Ascending aorta (tissue), 2 donors: ENCODE results near the gene PRTN3. TPM values are rescaled to one million over a fixed set of nuclear protein-coding genes. Genes with fewer than 3 reads are reported as not detected.

Experiments used
- DNase-seq, 2 donors: peaks; one replicate each; pipeline ENCODE4 v3.0.0-alpha.2; 2019; ENCODE audit warnings: low spot score in 2 of 2
- H3K27ac ChIP-seq, 2 donors: fragments of 200-600 bp; sonication (generic); one replicate each; pipeline ENCODE4 v1.5.1; 2016 to 2017; ENCODE audit warnings: mild to moderate bottlenecking in 1 of 2
- H3K27me3 ChIP-seq: fragments of 200-600 bp; sonication (generic); one replicate; pipeline ENCODE4 v1.5.1; 2017
- H3K36me3 ChIP-seq, 2 donors: fragments of 200-600 bp; sonication (generic); one replicate each; pipeline ENCODE4 v1.5.1; 2016
- H3K4me1 ChIP-seq, 2 donors: fragments of 200-600 bp; sonication (generic); one replicate each; pipeline ENCODE4 v1.5.1; 2016 to 2017; ENCODE audit warnings: mild to moderate bottlenecking in 1 of 2
- H3K4me3 ChIP-seq, 2 donors: fragments of 200-600 bp; sonication (generic); one replicate each; pipeline ENCODE4 v1.5.1; 2016 to 2017; ENCODE audit warnings: mild to moderate bottlenecking in 1 of 2
- H3K9me3 ChIP-seq, 2 donors: fragments of 200-600 bp; sonication (generic); one replicate each; pipeline ENCODE4 v1.5.1; 2016
- CTCF ChIP-seq, 3 experiments: fragments of 200-600 bp in 2 of 3; fragments of 450-650 bp in 1 of 3; sonication (generic) in 2 of 3; IDR thresholded peaks; one replicate each; pipeline ENCODE4 v1.5.1; 2016 to 2019; ENCODE audit warnings: antibody characterized with exemption in 3 of 3, mild to moderate bottlenecking in 1 of 3, moderate library complexity in 1 of 3
- intact Hi-C: fragments of 100-400 bp; cut with DNase I; formaldehyde crosslinking; loops from one replicate; pipeline ENCODE4 v1.15.1; 2023
- total RNA-seq: library from RNA; depleted of rRNA; stranded (reverse); fragments of >200 nt; gene quantifications from one replicate; pipeline ENCODE4 v1.1.0, GENCODE V29; 2016

PRTN3 gene
- total RNA-seq, 1 donor from 2014 or later: not detected

GRCh38 chr19:892243-892893 is 51.6 kb downstream of the PRTN3 start:
- no peak for TF ChIP-seq CTCF (IDR thresholded peaks at IDR 0.05)
- peak overlapping the region; percentile 82 to 87 for H3K27ac ChIP-seq
- no peaks in the 10 kb centered on the region for H3K9me3 ChIP-seq
- intact Hi-C loops: loop anchor here (2.0 kb wide), 1 partner anchor 24 kb away; no protein-coding TSS in a partner anchor
- no peak for DNase-seq
- H3K27me3 ChIP-seq: no peaks in the 10 kb centered on the region
- H3K4me3 ChIP-seq: peak overlapping the region; percentile 75 to 99
- peaks cover 4 to 6% of the 10 kb centered on the region in 2 donors for H3K4me1 ChIP-seq
- peaks cover 17 to 19% of the 10 kb centered on the region in 2 donors for H3K36me3 ChIP-seq

- Histone ChIP-seq H3K36me3 (peaks cover 16 to 19% of the 10 kb centered on the region in 2 donors), H3K4me3 (peak within 1 kb of the TSS; percentile 75 to 99), H3K9me3 (no peaks in the 10 kb centered on the region), H3K27ac (peak within 1 kb of the TSS; percentile 82 to 87), H3K27me3 (no peaks in the 10 kb centered on the region), H3K4me1 (peaks cover 4 to 6% of the 10 kb centered on the region in 2 donors)
- intact Hi-C loops: loop anchor here (1.0 to 2.0 kb wide), 2 partner anchors 20 to 24 kb away; partner anchors contain the start of gene R3HDM4
- peak; percentile 71 to 95 for DNase-seq
- no peak for TF ChIP-seq CTCF (IDR thresholded peaks at IDR 0.05)
Measured at GRCh38 chr19:892894-893689, 52.3 kb downstream of the PRTN3 start, which contains the start of the genes MED16 and RNU6-9. Gene MED16, minus strand, starts transcription at chr19:893187. Its CDS starts 2,056 bp downstream, at chr19:891131. Gene RNU6-9, plus strand, starts transcription at chr19:893484.

GRCh38 chr19:896434-896833 is 55.6 kb downstream of the PRTN3 start:
- Histone ChIP-seq H3K9me3 (no peaks in the 10 kb centered on the region), H3K36me3 (peaks cover 7 to 25% of the 10 kb centered on the region in 2 donors), H3K4me1 (peaks cover 4 to 6% of the 10 kb centered on the region in 2 donors), H3K27me3 (no peaks in the 10 kb centered on the region), H3K4me3 (no peak overlapping the region), H3K27ac (no peak overlapping the region)
- TF ChIP-seq CTCF (IDR thresholded peaks at IDR 0.05): no peak
- intact Hi-C loops: no loop called here
- no peak for DNase-seq

GRCh38 chr19:896999-897398 is 56.2 kb downstream of the PRTN3 start:
- intact Hi-C loops: no loop called here
- H3K4me1 ChIP-seq: peaks cover 3 to 4% of the 10 kb centered on the region in 2 donors
- DNase-seq: no peak
- H3K27me3 ChIP-seq: no peaks in the 10 kb centered on the region
- H3K4me3 ChIP-seq: no peak overlapping the region
- H3K36me3 ChIP-seq: peaks cover 7 to 31% of the 10 kb centered on the region in 2 donors
- no peaks in the 10 kb centered on the region for H3K9me3 ChIP-seq
- H3K27ac ChIP-seq: no peak overlapping the region
- TF ChIP-seq CTCF (IDR thresholded peaks at IDR 0.05): no peak

DNA sequence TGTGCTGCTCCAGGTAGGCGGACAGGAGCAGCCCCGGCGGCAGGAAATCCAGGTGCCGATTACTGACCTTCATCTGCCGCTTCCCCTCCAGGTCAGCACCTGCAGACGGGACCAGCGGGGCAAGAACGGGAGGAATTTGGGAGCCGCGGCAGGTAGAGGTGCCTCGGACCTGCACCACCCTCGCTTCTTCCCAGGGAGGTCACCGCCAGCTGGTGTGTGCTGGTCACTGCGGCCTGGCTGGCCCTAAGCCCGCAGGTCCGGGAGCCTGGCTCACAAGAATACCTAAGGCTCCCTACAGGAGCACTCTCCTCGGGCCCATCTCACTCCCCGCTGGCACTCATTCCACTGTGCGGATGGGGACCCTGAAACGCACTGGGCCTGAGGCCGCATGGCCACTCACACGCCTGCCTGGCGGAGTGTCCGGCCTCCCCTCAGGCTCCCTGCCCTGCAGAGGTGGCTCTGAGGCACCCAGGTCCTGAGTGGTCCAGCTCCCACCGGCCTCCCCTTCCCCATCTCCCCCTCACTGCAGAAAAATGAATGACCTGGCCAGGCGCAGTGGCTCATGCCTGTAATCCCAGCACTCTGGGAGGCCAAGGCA is 56.7 kb downstream of the PRTN3 start:
- Histone ChIP-seq H3K4me1 (no peaks in the 10 kb centered on the region), H3K9me3 (no peaks in the 10 kb centered on the region), H3K4me3 (no peak overlapping the region), H3K27me3 (no peaks in the 10 kb centered on the region), H3K36me3 (peaks cover 7 to 31% of the 10 kb centered on the region in 2 donors), H3K27ac (no peak overlapping the region)
- no peak for TF ChIP-seq CTCF (IDR thresholded peaks at IDR 0.05)
- DNase-seq: no peak
- intact Hi-C loops: no loop called here

Other genes with a start within 250 kb of the PRTN3 start
- gene POLRMT, start 207.5 kb upstream of the PRTN3 start, total RNA-seq: 26.8 TPM
- gene FGF22, start 201.1 kb upstream of the PRTN3 start, total RNA-seq: not detected
- gene RNF126, start 177.8 kb upstream of the PRTN3 start, total RNA-seq: 39.0 TPM
- 541 TPM for gene FSTL3, start 164.6 kb upstream of the PRTN3 start, total RNA-seq
- gene PRSS57, start 145.5 kb upstream of the PRTN3 start, total RNA-seq: not detected
- 107 TPM for gene PALM, start 132.1 kb upstream of the PRTN3 start, total RNA-seq
- gene MISP, start 89.9 kb upstream of the PRTN3 start, total RNA-seq: not detected
- gene PTBP1, start 43.5 kb upstream of the PRTN3 start, total RNA-seq: 210 TPM
- not detected for gene PLPPR3, start 19.0 kb upstream of the PRTN3 start, total RNA-seq
- not detected for gene AZU1, start 13.2 kb upstream of the PRTN3 start, total RNA-seq
- not detected for gene ELANE, start 11.3 kb downstream of the PRTN3 start, total RNA-seq
- 1,680 TPM for gene CFD, start 18.7 kb downstream of the PRTN3 start, total RNA-seq
- gene MED16, start 52.2 kb downstream of the PRTN3 start, total RNA-seq: 73.2 TPM
- not detected for gene RNU6-9, start 52.5 kb downstream of the PRTN3 start, total RNA-seq
- 81.5 TPM for gene R3HDM4, start 72.2 kb downstream of the PRTN3 start, total RNA-seq
- not detected for gene KISS1R, start 76.3 kb downstream of the PRTN3 start, total RNA-seq
- gene ARID3A, start 85.0 kb downstream of the PRTN3 start, total RNA-seq: 55.3 TPM
- gene WDR18, start 143.3 kb downstream of the PRTN3 start, total RNA-seq: 65.7 TPM
- gene GRIN3B, start 159.4 kb downstream of the PRTN3 start, total RNA-seq: not detected
- gene TMEM259, start 180.1 kb downstream of the PRTN3 start, total RNA-seq: 452 TPM
- not detected for gene RNU6-2, start 180.5 kb downstream of the PRTN3 start, total RNA-seq
- 79.1 TPM for gene CNN2, start 185.6 kb downstream of the PRTN3 start, total RNA-seq
- 96.6 TPM for gene ABCA7, start 199.1 kb downstream of the PRTN3 start, total RNA-seq
- 66.5 TPM for gene ARHGAP45, start 226.2 kb downstream of the PRTN3 start, total RNA-seq